SJSA1 (cell line): Measurements from ENCODE around the gene LCN2. TPM values are rescaled to one million over a fixed set of nuclear protein-coding genes. Genes with fewer than 3 reads are reported as not detected.
"Not testable (repeated sequence)": the region's sequence is repeated elsewhere in the genome, so short reads cannot be mapped to it uniquely, and the experiment has no call there.

Experiments used
- DNase-seq, 2 experiments: peaks; one replicate each; pipeline ENCODE4 v3.0.0-alpha.2; 2015 to 2020; ENCODE audit warnings: low spot score in 2 of 2, low read depth in 1 of 2
- H3K27ac ChIP-seq: fragments of 250-450 bp; sonication (Bioruptor Pico); 2 replicates; pipeline ENCODE4 v1.5.1; 2020; ENCODE audit warnings: mild to moderate bottlenecking, moderate library complexity
- H3K27me3 ChIP-seq: fragments of 250-450 bp; sonication (Bioruptor Pico); replicated peaks from 2 replicates; pipeline ENCODE4 v1.5.1; 2020; ENCODE audit warnings: mild to moderate bottlenecking, moderate library complexity
- H3K36me3 ChIP-seq: fragments of 250-450 bp; sonication (Bioruptor Pico); 2 replicates; pipeline ENCODE4 v1.5.1; 2020; ENCODE audit warnings: mild to moderate bottlenecking
- H3K4me1 ChIP-seq: fragments of 250-450 bp; sonication (Bioruptor Pico); replicated peaks from 2 replicates; pipeline ENCODE4 v1.6.1; 2021; ENCODE audit warnings: mild to moderate bottlenecking
- H3K4me3 ChIP-seq: fragments of 250-450 bp; sonication (Bioruptor Pico); 2 replicates; pipeline ENCODE4 v1.5.1; 2020; ENCODE audit warnings: mild to moderate bottlenecking
- H3K9me3 ChIP-seq: fragments of 250-450 bp; sonication (Bioruptor Pico); replicated peaks from 2 replicates; pipeline ENCODE4 v1.5.1; 2020; ENCODE audit warnings: mild to moderate bottlenecking
- total RNA-seq: library from RNA; depleted of rRNA; stranded (reverse); fragments of >200 nt; shearing (Covaris generic); gene quantifications from 2 replicates; pipeline ENCODE4 v1.2.3, GENCODE V29; 2014

Gene LCN2
- total RNA-seq, 1 experiment from 2014 or later, result not detected

GRCh38 chr9:128127990-128128835, 21.0 kb upstream of the LCN2 start:
- Histone ChIP-seq H3K4me1 (peaks cover 13% of the 10 kb centered on the region), H3K4me3 (peak overlapping the region; percentile 95), H3K9me3 (no peaks in the 10 kb centered on the region), H3K36me3 (peaks cover 15% of the 10 kb centered on the region), H3K27me3 (no peaks in the 10 kb centered on the region), H3K27ac (peak overlapping the region; percentile 94)
- peak; percentile 77 to 94 for DNase-seq

DNA sequence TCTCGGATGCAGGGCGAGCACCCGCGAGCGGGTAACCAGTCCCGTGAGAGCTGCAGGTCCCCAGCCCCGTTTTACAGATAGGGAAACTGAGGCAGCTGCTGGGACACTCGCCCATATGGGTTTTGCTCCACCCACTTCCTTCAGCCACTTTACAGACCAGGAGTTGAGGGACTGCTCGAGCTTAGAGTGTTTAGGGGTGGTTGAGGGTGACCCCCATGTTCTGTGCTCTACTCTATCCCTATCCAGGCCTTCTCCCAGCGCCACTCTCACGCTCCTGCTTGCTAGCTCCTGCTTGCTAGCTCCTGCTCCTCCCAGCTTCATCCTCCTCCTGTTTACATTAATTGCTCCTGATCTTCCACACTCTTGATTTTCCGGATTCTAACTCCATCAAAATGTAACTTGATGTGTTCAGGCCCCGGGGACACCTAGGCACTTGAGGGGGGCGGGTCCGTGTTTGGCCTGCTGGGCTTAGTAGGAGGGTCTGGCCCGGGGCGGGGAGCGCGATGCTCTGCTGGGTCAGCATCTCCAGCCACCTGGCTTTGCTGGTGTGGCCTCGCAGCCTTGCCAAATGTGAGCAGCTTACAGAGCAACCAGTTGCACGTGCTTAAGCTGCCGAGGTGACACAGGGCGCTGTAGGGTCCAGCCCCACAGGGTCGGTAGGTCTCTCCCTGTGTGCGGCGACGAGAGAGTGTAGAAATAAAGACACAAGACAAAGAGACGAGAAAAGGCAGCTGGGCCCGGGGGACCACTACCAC, 20.2 kb upstream of the LCN2 start:
- H3K27ac ChIP-seq, result no peak overlapping the region

GRCh38 chr9:128129976-128130590, 19.2 kb upstream of the LCN2 start:
- H3K36me3 ChIP-seq, DNase-seq, H3K27me3 ChIP-seq, H3K9me3 ChIP-seq, H3K4me3 ChIP-seq, H3K27ac ChIP-seq: not testable (repeated sequence)
- peaks cover 13% of the 10 kb centered on the region for H3K4me1 ChIP-seq

More for the DNA sequence above, 20.2 kb upstream of the LCN2 start:
- no peak for DNase-seq
- Histone ChIP-seq H3K4me1 (peaks cover 13% of the 10 kb centered on the region), H3K9me3 (no peaks in the 10 kb centered on the region), H3K4me3 (peak overlapping the region; percentile 95), H3K27me3 (no peaks in the 10 kb centered on the region), H3K36me3 (peaks cover 15% of the 10 kb centered on the region)

- peaks cover 13% of the 10 kb centered on the region for H3K4me1 ChIP-seq
- not testable (repeated sequence) for H3K27ac ChIP-seq, H3K4me3 ChIP-seq, H3K27me3 ChIP-seq, H3K9me3 ChIP-seq, DNase-seq, H3K36me3 ChIP-seq
Measured at GRCh38 chr9:128130651-128131050, 18.6 kb upstream of the LCN2 start.

- H3K4me3 ChIP-seq, H3K27me3 ChIP-seq, H3K27ac ChIP-seq, H3K9me3 ChIP-seq, H3K36me3 ChIP-seq, DNase-seq: not testable (repeated sequence)
- peaks cover 13% of the 10 kb centered on the region for H3K4me1 ChIP-seq
Measured at GRCh38 chr9:128131346-128131745, 17.9 kb upstream of the LCN2 start.

- not testable (repeated sequence) for H3K4me1 ChIP-seq, H3K36me3 ChIP-seq, H3K9me3 ChIP-seq, H3K27me3 ChIP-seq, H3K4me3 ChIP-seq, DNase-seq, H3K27ac ChIP-seq
Measured at GRCh38 chr9:128132139-128132538, 17.1 kb upstream of the LCN2 start.

DNA sequence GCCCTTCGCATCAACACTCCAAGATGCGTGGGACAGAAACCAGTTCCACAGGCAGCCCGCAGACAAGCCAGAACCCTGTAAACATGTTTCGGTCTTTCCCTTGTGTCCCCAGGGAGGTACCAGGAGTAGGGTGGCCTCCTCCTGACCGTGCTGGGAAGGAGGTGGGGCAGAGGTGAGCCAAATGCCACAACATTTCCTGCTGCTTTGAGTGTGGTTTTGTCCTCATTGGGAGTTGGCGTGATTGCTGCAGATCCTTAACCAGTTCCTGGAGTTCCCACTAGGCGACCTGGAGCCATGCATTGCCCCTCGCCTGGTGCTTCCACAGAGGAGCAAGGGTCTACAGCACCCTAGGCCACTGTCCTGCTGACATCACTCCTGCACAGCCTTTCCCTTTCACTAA, 13.7 kb upstream of the LCN2 start:
- H3K27me3 ChIP-seq, H3K4me1 ChIP-seq, DNase-seq, H3K36me3 ChIP-seq, H3K4me3 ChIP-seq, H3K27ac ChIP-seq, H3K9me3 ChIP-seq: not testable (repeated sequence)

- H3K27me3 ChIP-seq, result no peaks in the 10 kb centered on the region
- H3K4me3 ChIP-seq, result no peak overlapping the region
- H3K4me1 ChIP-seq, result no peaks in the 10 kb centered on the region
- H3K9me3 ChIP-seq, result no peaks in the 10 kb centered on the region
- H3K27ac ChIP-seq, result no peak overlapping the region
- DNase-seq, result no peak
- H3K36me3 ChIP-seq, result no peaks in the 10 kb centered on the region
Measured at GRCh38 chr9:128136816-128137793, 12.1 kb upstream of the LCN2 start.

DNA sequence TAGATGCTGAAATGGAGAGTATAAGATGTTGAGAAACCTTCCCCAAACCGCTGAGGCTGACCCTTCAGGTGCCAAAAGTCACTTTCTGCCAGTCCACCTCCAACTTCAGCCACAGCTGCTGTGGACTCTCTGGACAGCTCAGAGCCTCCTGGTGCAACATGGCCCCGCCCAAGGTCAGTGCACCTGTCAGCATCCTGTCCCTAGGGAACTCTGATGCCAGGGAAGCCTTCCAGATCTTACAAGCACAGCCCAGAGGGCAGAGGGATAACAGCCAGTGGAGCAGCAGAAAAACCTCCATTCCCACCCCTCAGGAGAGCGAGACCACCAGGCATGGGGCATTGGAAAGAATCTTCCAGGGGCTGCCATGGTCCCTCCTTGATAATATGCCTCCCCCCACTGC, 11.3 kb upstream of the LCN2 start:
- Histone ChIP-seq H3K36me3 (no peaks in the 10 kb centered on the region), H3K4me1 (no peaks in the 10 kb centered on the region), H3K4me3 (no peak overlapping the region), H3K27me3 (no peaks in the 10 kb centered on the region), H3K27ac (no peak overlapping the region), H3K9me3 (no peaks in the 10 kb centered on the region)
- DNase-seq, result no peak

DNA sequence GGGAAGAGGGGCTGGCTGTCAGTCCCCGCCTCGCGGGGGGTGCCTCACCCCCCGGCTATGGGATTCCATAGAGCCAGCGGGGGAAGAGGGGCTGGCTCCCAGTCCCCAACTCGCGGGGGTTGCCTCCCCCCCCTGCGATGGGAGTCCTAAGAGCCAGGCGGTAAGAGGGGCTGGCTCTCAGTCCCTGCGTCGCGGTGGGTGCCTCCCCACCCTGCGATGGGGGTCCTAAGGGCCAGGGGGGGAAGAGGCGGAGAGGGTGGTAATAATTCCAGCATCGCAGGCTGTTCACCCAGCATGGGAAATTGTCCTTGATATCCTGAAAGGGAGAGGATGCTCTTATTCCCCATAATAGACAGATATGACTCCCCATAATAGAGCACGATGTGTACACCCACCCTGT, 9.6 kb upstream of the LCN2 start:
- no peak overlapping the region for H3K27ac ChIP-seq
- no peak for DNase-seq
- H3K36me3 ChIP-seq, result no peaks in the 10 kb centered on the region
- H3K27me3 ChIP-seq, result no peaks in the 10 kb centered on the region
- H3K4me1 ChIP-seq, result no peaks in the 10 kb centered on the region
- H3K9me3 ChIP-seq, result no peaks in the 10 kb centered on the region
- no peak overlapping the region for H3K4me3 ChIP-seq

GRCh38 chr9:128141604-128142003, 7.6 kb upstream of the LCN2 start:
- Histone ChIP-seq H3K36me3 (no peaks in the 10 kb centered on the region), H3K27me3 (no peaks in the 10 kb centered on the region), H3K4me1 (no peaks in the 10 kb centered on the region), H3K4me3 (no peak overlapping the region), H3K27ac (no peak overlapping the region), H3K9me3 (no peaks in the 10 kb centered on the region)
- DNase-seq, result no peak

DNA sequence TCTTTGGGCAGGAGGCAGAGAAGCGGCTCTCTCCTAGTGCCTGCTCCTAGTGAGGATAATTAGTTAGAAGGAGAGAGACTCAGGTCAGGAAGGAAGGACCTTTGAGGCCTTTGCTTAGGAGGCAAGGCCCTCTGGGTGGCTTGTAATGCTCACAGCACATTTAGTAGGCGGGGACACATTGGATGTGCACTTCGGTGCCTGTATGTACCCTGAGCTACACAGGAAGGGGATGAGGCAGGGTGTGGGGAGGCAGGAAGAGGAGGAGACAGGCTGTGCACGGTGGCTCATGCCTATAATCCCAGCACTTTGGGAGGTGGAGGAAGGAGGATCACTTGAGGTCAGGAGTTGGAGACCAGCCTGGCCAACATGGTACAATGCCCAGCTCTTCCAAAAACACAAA, 7.2 kb upstream of the LCN2 start:
- H3K9me3 ChIP-seq, result no peaks in the 10 kb centered on the region
- H3K4me1 ChIP-seq, result no peaks in the 10 kb centered on the region
- no peaks in the 10 kb centered on the region for H3K36me3 ChIP-seq
- no peak overlapping the region for H3K27ac ChIP-seq
- H3K27me3 ChIP-seq, result no peaks in the 10 kb centered on the region
- no peak for DNase-seq
- no peak overlapping the region for H3K4me3 ChIP-seq

DNA sequence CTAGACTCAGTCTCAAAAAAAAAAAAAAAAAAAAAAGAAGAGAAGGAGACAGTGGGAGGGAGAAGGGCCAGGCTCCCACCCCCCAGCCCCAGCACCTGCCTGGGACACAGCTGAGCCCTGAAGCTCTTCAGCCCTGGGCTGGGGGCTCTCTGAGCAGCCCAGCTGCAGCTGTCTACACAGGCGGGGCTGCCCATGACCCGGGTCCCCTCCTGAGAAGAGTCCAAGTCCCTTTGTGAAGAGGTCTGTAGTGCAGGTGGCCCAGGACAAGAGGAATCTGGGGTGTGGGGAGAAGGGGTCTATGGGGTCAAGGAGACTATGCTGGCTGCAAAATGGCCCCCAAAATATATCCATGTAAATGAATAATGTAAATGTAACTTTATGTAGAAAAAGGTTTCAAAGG, 6.7 kb upstream of the LCN2 start:
- no peak for DNase-seq
- no peaks in the 10 kb centered on the region for H3K4me1 ChIP-seq
- H3K36me3 ChIP-seq, result no peaks in the 10 kb centered on the region
- H3K9me3 ChIP-seq, result no peaks in the 10 kb centered on the region
- no peak overlapping the region for H3K4me3 ChIP-seq
- no peak overlapping the region for H3K27ac ChIP-seq
- no peaks in the 10 kb centered on the region for H3K27me3 ChIP-seq
